ENCODE measurements around the gene CNN2. TPM values are rescaled to one million over a fixed set of nuclear protein-coding genes. Genes with fewer than 3 reads are reported as not detected.

Gene CNN2
- total and polyA plus RNA-seq, 9 of the 15 experiments (the other 6 are each of a cell fraction or from before 2014, with no cell fraction given), result 12.1 to 174 (median 52.7) TPM

GRCh38 chr19:1018932-1019615 lies 7.3 kb upstream of the CNN2 start (continued):
- TF ChIP-seq, protein P1, sequence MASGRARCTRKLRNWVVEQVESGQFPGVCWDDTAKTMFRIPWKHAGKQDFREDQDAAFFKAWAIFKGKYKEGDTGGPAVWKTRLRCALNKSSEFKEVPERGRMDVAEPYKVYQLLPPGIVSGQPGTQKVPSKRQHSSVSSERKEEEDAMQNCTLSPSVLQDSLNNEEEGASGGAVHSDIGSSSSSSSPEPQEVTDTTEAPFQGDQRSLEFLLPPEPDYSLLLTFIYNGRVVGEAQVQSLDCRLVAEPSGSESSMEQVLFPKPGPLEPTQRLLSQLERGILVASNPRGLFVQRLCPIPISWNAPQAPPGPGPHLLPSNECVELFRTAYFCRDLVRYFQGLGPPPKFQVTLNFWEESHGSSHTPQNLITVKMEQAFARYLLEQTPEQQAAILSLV (tag; IDR thresholded peaks at IDR 0.05), result no peak
- TF ChIP-seq, protein P2, sequence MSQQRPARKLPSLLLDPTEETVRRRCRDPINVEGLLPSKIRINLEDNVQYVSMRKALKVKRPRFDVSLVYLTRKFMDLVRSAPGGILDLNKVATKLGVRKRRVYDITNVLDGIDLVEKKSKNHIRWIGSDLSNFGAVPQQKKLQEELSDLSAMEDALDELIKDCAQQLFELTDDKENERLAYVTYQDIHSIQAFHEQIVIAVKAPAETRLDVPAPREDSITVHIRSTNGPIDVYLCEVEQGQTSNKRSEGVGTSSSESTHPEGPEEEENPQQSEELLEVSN (IDR thresholded peaks at IDR 0.05; ENCODE audit: borderline replicate concordance in 1 of 2, extremely low read depth in 1 of 2, insufficient read depth in 1 of 2, insufficient read length in 1 of 2, low read depth in 1 of 2, low read length in 1 of 2, poor library complexity in 1 of 2, severe bottlenecking in 1 of 2), result no peak
- no peak for TF ChIP-seq PHF8 (IDR thresholded peaks at IDR 0.05; ENCODE audit: borderline replicate concordance, low read length)
- no peak for TF ChIP-seq JUN (IDR thresholded peaks at IDR 0.05; ENCODE audit: borderline replicate concordance, low read depth, low read length)
- TF ChIP-seq JUN (CRISPR knock-in tag; IDR thresholded peaks at IDR 0.05; ENCODE audit: borderline replicate concordance), result 0 out of 2 replicates have a peak, but pooled peaks have one; percentile 25
- peak; percentile 40 for TF ChIP-seq CHD1 (IDR thresholded peaks at IDR 0.05; ENCODE audit: low read length)
- TF ChIP-seq HOXB6 (CRISPR knock-in tag; IDR thresholded peaks at IDR 0.05; ENCODE audit: borderline replicate concordance), result no peak
- TF ChIP-seq MCM7 (IDR thresholded peaks at IDR 0.05), result no peak
- no peak for TF ChIP-seq HMGN3 (IDR thresholded peaks at IDR 0.05; ENCODE audit: borderline replicate concordance, extremely low read depth, insufficient read length, low read depth, low read length)
- TF ChIP-seq SMARCA4 (IDR thresholded peaks at IDR 0.05), result no peak
- TF ChIP-seq USF1 (CRISPR knock-in tag; IDR thresholded peaks at IDR 0.05), result no peak
- 0 out of 2 replicates have a peak, but pooled peaks have one; percentile 20 for TF ChIP-seq MED1 (CRISPR knock-in tag; IDR thresholded peaks at IDR 0.05; ENCODE audit: borderline replicate concordance)
- TF ChIP-seq, protein P3, sequence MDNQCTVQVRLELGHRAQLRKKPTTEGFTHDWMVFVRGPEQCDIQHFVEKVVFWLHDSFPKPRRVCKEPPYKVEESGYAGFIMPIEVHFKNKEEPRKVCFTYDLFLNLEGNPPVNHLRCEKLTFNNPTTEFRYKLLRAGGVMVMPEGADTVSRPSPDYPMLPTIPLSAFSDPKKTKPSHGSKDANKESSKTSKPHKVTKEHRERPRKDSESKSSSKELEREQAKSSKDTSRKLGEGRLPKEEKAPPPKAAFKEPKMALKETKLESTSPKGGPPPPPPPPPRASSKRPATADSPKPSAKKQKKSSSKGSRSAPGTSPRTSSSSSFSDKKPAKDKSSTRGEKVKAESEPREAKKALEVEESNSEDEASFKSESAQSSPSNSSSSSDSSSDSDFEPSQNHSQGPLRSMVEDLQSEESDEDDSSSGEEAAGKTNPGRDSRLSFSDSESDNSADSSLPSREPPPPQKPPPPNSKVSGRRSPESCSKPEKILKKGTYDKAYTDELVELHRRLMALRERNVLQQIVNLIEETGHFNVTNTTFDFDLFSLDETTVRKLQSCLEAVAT (IDR thresholded peaks at IDR 0.05), result no peak
- TF ChIP-seq SRSF3 (IDR thresholded peaks at IDR 0.05; ENCODE audit: insufficient read depth, low read length), result no peak
- TF ChIP-seq RBFOX2 (IDR thresholded peaks at IDR 0.05; ENCODE audit: low read depth, low read length), result peak; percentile 3; the same call in 1 of the 2 replicates
